ENCODE data around the gene ARHGAP8. TPM values are rescaled to one million over a fixed set of nuclear protein-coding genes. Genes with fewer than 3 reads are reported as not detected.

The ARHGAP8 gene
- total RNA-seq, 2 experiments from 2014 or later: 2.1 to 3.2 TPM

DNA sequence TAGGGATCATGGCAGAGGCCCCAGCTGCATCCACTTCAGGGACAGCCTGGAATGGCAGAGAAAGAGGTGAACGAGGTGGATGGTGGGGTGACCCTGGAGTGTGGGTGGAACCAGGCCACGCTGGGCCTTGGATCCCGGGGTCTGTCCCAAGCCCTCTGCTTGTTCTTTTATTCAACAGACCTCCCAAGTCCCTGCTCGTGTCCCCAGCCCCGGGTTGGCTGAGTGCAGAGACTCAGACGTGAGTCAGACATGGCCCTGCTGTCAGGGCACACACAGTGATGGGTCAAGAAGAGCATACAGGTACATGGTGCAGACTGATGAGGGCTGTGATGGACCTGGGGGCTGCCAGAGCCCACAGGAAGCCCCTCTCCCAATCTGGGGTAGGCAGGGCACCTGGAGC, 6.6 kb downstream of the ARHGAP8 start:
- ChIA-PET POLR2A (no interaction called here), CTCF (interaction anchor here (0.6 kb wide), 1 partner anchor 1801 kb away, joined by 3 read pairs; no protein-coding TSS in a partner anchor)
- H3K9me3 Mint-ChIP-seq: peaks cover 8% of the 10 kb centered on the region
- no peak overlapping the region for H3K4me3 Mint-ChIP-seq
- ATAC-seq (no peak), DNase-seq (no peak)
- no peak overlapping the region for H3K27ac Mint-ChIP-seq
- H3K36me3 Mint-ChIP-seq (ENCODE audit: low read depth): no peaks in the 10 kb centered on the region
- no peaks in the 10 kb centered on the region for H3K4me1 Mint-ChIP-seq (ENCODE audit: low read depth)
- H3K27me3 Mint-ChIP-seq: peaks cover 27% of the 10 kb centered on the region
- intact Hi-C loops (cut with micrococcal nuclease): no loop called here
- TF ChIP-seq, protein P1, sequence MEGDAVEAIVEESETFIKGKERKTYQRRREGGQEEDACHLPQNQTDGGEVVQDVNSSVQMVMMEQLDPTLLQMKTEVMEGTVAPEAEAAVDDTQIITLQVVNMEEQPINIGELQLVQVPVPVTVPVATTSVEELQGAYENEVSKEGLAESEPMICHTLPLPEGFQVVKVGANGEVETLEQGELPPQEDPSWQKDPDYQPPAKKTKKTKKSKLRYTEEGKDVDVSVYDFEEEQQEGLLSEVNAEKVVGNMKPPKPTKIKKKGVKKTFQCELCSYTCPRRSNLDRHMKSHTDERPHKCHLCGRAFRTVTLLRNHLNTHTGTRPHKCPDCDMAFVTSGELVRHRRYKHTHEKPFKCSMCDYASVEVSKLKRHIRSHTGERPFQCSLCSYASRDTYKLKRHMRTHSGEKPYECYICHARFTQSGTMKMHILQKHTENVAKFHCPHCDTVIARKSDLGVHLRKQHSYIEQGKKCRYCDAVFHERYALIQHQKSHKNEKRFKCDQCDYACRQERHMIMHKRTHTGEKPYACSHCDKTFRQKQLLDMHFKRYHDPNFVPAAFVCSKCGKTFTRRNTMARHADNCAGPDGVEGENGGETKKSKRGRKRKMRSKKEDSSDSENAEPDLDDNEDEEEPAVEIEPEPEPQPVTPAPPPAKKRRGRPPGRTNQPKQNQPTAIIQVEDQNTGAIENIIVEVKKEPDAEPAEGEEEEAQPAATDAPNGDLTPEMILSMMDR (IDR thresholded peaks at IDR 0.05): no peak

DNA sequence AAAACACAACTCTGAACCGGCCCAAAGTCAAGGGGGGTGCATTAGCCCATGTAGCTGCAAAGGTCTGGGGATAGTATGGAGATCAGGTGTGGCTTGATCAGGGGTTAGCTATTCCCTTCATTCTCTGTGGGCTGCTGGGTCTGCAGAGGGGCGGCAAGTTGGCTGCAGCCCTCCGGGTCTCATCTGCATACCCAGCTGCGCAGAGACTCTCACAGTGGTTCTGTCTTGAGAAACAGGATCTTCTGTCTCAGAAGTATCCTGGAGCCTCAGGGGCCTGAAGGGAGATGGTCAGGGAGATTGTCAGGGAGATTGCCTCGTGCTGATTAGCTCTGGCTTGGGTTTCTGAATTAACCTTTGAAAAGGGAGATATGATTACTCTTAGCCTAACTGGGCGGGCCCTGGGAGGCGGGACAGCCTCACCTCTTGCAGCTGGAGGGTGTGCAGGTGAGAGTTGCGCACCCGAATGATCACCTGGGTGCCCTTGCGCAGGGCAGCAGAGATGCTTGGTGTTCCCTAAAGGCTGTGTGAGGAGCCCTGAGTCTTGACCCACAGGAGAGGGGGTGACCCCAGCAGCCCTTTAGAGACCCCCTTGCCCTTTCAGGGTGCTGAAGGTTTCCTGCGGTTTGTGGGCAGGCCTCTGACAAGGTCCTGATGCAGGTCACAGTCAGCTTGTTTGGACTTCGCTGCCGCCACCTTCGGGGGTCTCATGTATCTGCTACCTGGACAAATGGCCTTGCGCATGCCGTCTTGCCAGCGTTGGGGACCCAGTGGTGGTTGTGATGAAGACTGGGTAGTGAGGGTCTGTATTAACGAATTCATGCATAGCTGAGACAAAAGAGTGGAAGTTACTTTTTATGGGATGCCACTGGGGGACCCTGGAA, 7.3 kb downstream of the ARHGAP8 start:
- no peaks in the 10 kb centered on the region for H3K36me3 Mint-ChIP-seq (ENCODE audit: low read depth)
- H3K27ac Mint-ChIP-seq: no peak overlapping the region
- H3K9me3 Mint-ChIP-seq: peaks cover 8% of the 10 kb centered on the region
- CTCF ChIA-PET: interaction anchor here (0.6 to 1.0 kb wide), 2 partner anchors 24 to 1800 kb away, joined by 3 read pairs; no protein-coding TSS in a partner anchor
- POLR2A ChIA-PET: interaction anchor here (0.6 kb wide), 1 partner anchor 14 kb away, joined by 3 read pairs; no protein-coding TSS in a partner anchor
- peaks cover 21% of the 10 kb centered on the region for H3K27me3 Mint-ChIP-seq
- TF ChIP-seq, protein P1 (IDR thresholded peaks at IDR 0.05): no peak
- intact Hi-C loops (cut with micrococcal nuclease): no loop called here
- DNase-seq (no peak), ATAC-seq (no peak)
- no peaks in the 10 kb centered on the region for H3K4me1 Mint-ChIP-seq (ENCODE audit: low read depth)
- H3K4me3 Mint-ChIP-seq: no peak overlapping the region

- no peak overlapping the region for H3K4me3 Mint-ChIP-seq
- H3K27me3 Mint-ChIP-seq: peaks cover 14% of the 10 kb centered on the region
- ChIA-PET CTCF (interaction anchor here (1.0 kb wide), 1 partner anchor 25 kb away, joined by 3 read pairs; no protein-coding TSS in a partner anchor), POLR2A (interaction anchor here (0.6 kb wide), 1 partner anchor 13 kb away, joined by 3 read pairs; no protein-coding TSS in a partner anchor)
- DNase-seq (no peak), ATAC-seq (no peak)
- intact Hi-C loops (cut with micrococcal nuclease): no loop called here
- H3K27ac Mint-ChIP-seq: no peak overlapping the region
- H3K9me3 Mint-ChIP-seq: peaks cover 8% of the 10 kb centered on the region
- TF ChIP-seq, protein P1 (IDR thresholded peaks at IDR 0.05): no peak
- H3K36me3 Mint-ChIP-seq (ENCODE audit: low read depth): no peaks in the 10 kb centered on the region
- no peaks in the 10 kb centered on the region for H3K4me1 Mint-ChIP-seq (ENCODE audit: low read depth)
Observed at GRCh38 chr22:44760476-44760875, 8.1 kb downstream of the ARHGAP8 start.

GRCh38 chr22:44761025-44761424, 8.7 kb downstream of the ARHGAP8 start:
- intact Hi-C loops (cut with micrococcal nuclease): no loop called here
- no peak for ATAC-seq
- no peaks in the 10 kb centered on the region for H3K36me3 Mint-ChIP-seq (ENCODE audit: low read depth)
- CTCF ChIA-PET: no interaction called here
- H3K4me1 Mint-ChIP-seq (ENCODE audit: low read depth): no peaks in the 10 kb centered on the region
- H3K27ac Mint-ChIP-seq: no peak overlapping the region
- peaks cover 8% of the 10 kb centered on the region for H3K9me3 Mint-ChIP-seq
- POLR2A ChIA-PET: no interaction called here
- DNase-seq: no peak
- TF ChIP-seq, protein P1 (IDR thresholded peaks at IDR 0.05): no peak
- H3K4me3 Mint-ChIP-seq: no peak overlapping the region
- H3K27me3 Mint-ChIP-seq: peaks cover 11% of the 10 kb centered on the region

DNA sequence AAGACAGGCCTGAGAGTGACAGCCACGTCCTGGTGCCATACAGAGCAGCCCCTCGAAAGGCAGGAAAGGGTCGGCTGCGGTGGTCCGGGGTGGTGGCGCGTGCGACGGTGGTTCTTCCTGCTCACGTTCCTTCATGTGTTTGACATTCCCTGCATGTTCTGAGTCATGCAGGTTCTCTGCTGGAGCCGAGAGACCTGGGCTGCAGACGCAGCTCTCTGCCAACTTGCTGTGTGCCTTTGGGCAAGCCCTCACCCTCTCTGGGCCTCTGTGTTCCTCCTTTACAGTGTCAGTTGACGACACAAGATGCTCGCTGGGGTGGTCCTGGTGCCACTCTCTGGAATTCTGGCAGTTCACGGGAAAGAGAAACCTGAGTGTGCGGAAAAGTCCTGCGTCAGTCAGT, 12.0 kb downstream of the ARHGAP8 start:
- CTCF ChIA-PET: no interaction called here
- TF ChIP-seq, protein P1 (IDR thresholded peaks at IDR 0.05): no peak
- intact Hi-C loops (cut with micrococcal nuclease): no loop called here
- POLR2A ChIA-PET: no interaction called here
- H3K4me1 Mint-ChIP-seq (ENCODE audit: low read depth): no peaks in the 10 kb centered on the region
- H3K4me3 Mint-ChIP-seq: no peak overlapping the region
- H3K27me3 Mint-ChIP-seq: peaks cover 3% of the 10 kb centered on the region
- no peaks in the 10 kb centered on the region for H3K36me3 Mint-ChIP-seq (ENCODE audit: low read depth)
- DNase-seq: no peak
- H3K27ac Mint-ChIP-seq: no peak overlapping the region
- ATAC-seq: no peak
- peaks cover 8% of the 10 kb centered on the region for H3K9me3 Mint-ChIP-seq
